Kidney tubule cell (primary cell): Measurements from ENCODE around the gene DOCK2.
A peak's percentile ranks its signal among the peaks of the same experiment; 100 is the strongest.
"Not testable (repeated sequence)": the region's sequence is repeated elsewhere in the genome, so short reads cannot be mapped to it uniquely, and the experiment has no call there.

Experiments used
- DNase-seq: peaks from one replicate; pipeline ENCODE4 v3.0.0-alpha.2; 2018; ENCODE audit warnings: low spot score

The DOCK2 gene

GRCh38 chr5:169719360-169720314 lies 82.6 kb downstream of the DOCK2 start:
- no peak for DNase-seq

GRCh38 chr5:169721771-169722170 lies 84.7 kb downstream of the DOCK2 start:
- no peak for DNase-seq

- DNase-seq: no peak
Measured at GRCh38 chr5:169723103-169723831, 86.2 kb downstream of the DOCK2 start.

- no peak for DNase-seq
Measured at GRCh38 chr5:169724303-169725087, 87.4 kb downstream of the DOCK2 start.

GRCh38 chr5:169725665-169726064 lies 88.6 kb downstream of the DOCK2 start:
- DNase-seq: not testable (repeated sequence)

GRCh38 chr5:169728418-169728817 lies 91.3 kb downstream of the DOCK2 start:
- no peak for DNase-seq

- DNase-seq: no peak
Measured at GRCh38 chr5:169731221-169731620, 94.1 kb downstream of the DOCK2 start.

- DNase-seq: no peak
Measured at GRCh38 chr5:169732841-169733240, 95.8 kb downstream of the DOCK2 start.

GRCh38 chr5:169735913-169736312 lies 98.8 kb downstream of the DOCK2 start:
- DNase-seq: no peak

- no peak for DNase-seq
Measured at GRCh38 chr5:169736653-169737052, 99.6 kb downstream of the DOCK2 start.

GRCh38 chr5:169740435-169740834 lies 103.4 kb downstream of the DOCK2 start:
- no peak for DNase-seq

- peak; percentile 45 for DNase-seq
Measured at GRCh38 chr5:169742771-169743296, 105.8 kb downstream of the DOCK2 start.

- DNase-seq: no peak
Measured at GRCh38 chr5:169744336-169744735, 107.3 kb downstream of the DOCK2 start.

- peak; percentile 85 for DNase-seq
Measured at GRCh38 chr5:169745441-169746146, 108.5 kb downstream of the DOCK2 start.

- peak; percentile 23 for DNase-seq
Measured at GRCh38 chr5:169746147-169746694, 109.1 kb downstream of the DOCK2 start.

- no peak for DNase-seq
Measured at GRCh38 chr5:169748174-169748573, 111.1 kb downstream of the DOCK2 start.

GRCh38 chr5:169749295-169749694 lies 112.2 kb downstream of the DOCK2 start:
- DNase-seq: no peak

- DNase-seq: no peak
Measured at GRCh38 chr5:169751490-169751889, 114.4 kb downstream of the DOCK2 start.

- not testable (repeated sequence) for DNase-seq
Measured at GRCh38 chr5:169752566-169752965, 115.5 kb downstream of the DOCK2 start.

GRCh38 chr5:169753795-169754194 lies 116.7 kb downstream of the DOCK2 start:
- DNase-seq: peak; percentile 60

GRCh38 chr5:169754737-169755136 lies 117.7 kb downstream of the DOCK2 start:
- no peak for DNase-seq
